ENCODE measurements around the gene SYTL2.

DNA sequence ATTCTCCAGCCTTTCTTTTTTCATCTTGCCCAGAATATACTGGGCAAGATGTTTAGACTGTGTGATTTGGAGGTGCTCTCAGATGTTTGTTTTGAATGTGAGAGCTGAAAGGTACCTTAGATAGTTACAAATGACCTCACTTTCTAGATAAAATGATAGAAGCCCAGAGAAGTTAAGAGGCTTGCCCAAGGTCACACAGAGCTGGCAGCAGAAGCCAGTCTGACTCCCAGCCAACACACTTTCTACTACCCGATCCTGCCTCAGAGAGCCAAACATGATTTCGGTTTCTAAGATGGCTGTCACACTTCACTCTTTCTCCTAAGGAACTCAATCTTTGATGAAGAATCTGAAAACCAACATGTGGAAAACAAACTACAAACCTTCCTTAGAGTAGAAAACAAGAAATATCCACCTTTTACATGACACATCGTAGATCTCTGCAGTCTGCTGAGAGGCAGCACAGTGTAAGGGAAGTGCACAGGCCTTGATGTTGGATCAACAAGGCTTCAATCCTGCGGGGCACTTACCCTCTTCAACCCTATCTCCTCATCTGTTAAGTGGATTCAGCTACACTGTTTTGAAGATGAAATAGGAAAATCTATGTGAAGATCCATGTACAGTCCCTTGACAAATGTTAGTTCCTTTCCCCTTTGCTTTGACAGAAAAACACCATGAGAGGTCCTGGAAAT is 58.6 kb downstream of the SYTL2 start:
- TF ChIP-seq POLR2AphosphoS5 (IDR thresholded peaks at IDR 0.05) = no peak
- TF ChIP-seq POLR2A (IDR thresholded peaks at IDR 0.05) = no peak
